Measurements from ENCODE around the gene DLG5. TPM values are rescaled to one million over a fixed set of nuclear protein-coding genes. Genes with fewer than 3 reads are reported as not detected.

Gene DLG5
- total and polyA plus RNA-seq, 4 donors = 10.0 to 70.6 (median 35.4) TPM

GRCh38 chr10:77873536-77874380, 52.8 kb downstream of the DLG5 start:
- Histone ChIP-seq H3K27me3 (ENCODE audit: control insufficient read depth in 1 of 2, insufficient read depth in 2 of 2, low read length in 1 of 2) (no peaks in the 10 kb centered on the region), H3K9me3 (ENCODE audit: control insufficient read depth, low read length) (no peaks in the 10 kb centered on the region), H3K4me1 (ENCODE audit: control insufficient read depth in 1 of 2, insufficient read depth in 2 of 2, low read length in 2 of 2) (no peaks in the 10 kb centered on the region), H3K4me3 (ENCODE audit: low read length in 2 of 2) (no peak overlapping the region), H3K27ac (ENCODE audit: low read depth in 1 of 2, low read length in 2 of 2) (no peak overlapping the region), H3K36me3 (ENCODE audit: control insufficient read depth in 1 of 2, insufficient read depth in 2 of 2, low read length in 1 of 2) (no peaks in the 10 kb centered on the region)
- ATAC-seq (ENCODE audit: low FRiP score) (no peak), DNase-seq (peak in 1 of 2 donors; percentile 51)
- intact Hi-C loops (cut with DNase I) = no loop called here
- 48 to 49% methylated on average over 15 of the region's 15 CpGs for WGBS, 2 donors

GRCh38 chr10:77872947-77873535, 53.5 kb downstream of the DLG5 start:
- no peak overlapping the region for H3K27ac ChIP-seq (ENCODE audit: low read depth in 1 of 2, low read length in 2 of 2)
- no peaks in the 10 kb centered on the region for H3K9me3 ChIP-seq (ENCODE audit: control insufficient read depth, low read length)
- WGBS, 2 donors = 79 to 84% methylated on average over 7 of the region's 7 CpGs
- H3K4me1 ChIP-seq (ENCODE audit: control insufficient read depth in 1 of 2, insufficient read depth in 2 of 2, low read length in 2 of 2) = no peaks in the 10 kb centered on the region
- ATAC-seq (ENCODE audit: low FRiP score) (no peak), DNase-seq (no peak)
- no peak overlapping the region for H3K4me3 ChIP-seq (ENCODE audit: low read length in 2 of 2)
- intact Hi-C loops (cut with DNase I) = no loop called here
- H3K36me3 ChIP-seq (ENCODE audit: control insufficient read depth in 1 of 2, insufficient read depth in 2 of 2, low read length in 1 of 2) = no peaks in the 10 kb centered on the region
- H3K27me3 ChIP-seq (ENCODE audit: control insufficient read depth in 1 of 2, insufficient read depth in 2 of 2, low read length in 1 of 2) = no peaks in the 10 kb centered on the region

- H3K4me1 ChIP-seq (ENCODE audit: control insufficient read depth in 1 of 2, insufficient read depth in 2 of 2, low read length in 2 of 2) = no peaks in the 10 kb centered on the region
Measured at GRCh38 chr10:77872151-77872946, 54.2 kb downstream of the DLG5 start.

GRCh38 chr10:77869626-77870420, 56.7 kb downstream of the DLG5 start:
- intact Hi-C loops (cut with DNase I) = no loop called here
- Histone ChIP-seq H3K4me3 (ENCODE audit: low read length in 2 of 2) (no peak overlapping the region), H3K36me3 (ENCODE audit: control insufficient read depth in 1 of 2, insufficient read depth in 2 of 2, low read length in 1 of 2) (peaks cover 0 to 3% of the 10 kb centered on the region in 2 donors), H3K27ac (ENCODE audit: low read depth in 1 of 2, low read length in 2 of 2) (no peak overlapping the region), H3K9me3 (ENCODE audit: control insufficient read depth, low read length) (no peaks in the 10 kb centered on the region), H3K4me1 (ENCODE audit: control insufficient read depth in 1 of 2, insufficient read depth in 2 of 2, low read length in 2 of 2) (no peaks in the 10 kb centered on the region), H3K27me3 (ENCODE audit: control insufficient read depth in 1 of 2, insufficient read depth in 2 of 2, low read length in 1 of 2) (no peaks in the 10 kb centered on the region)
- DNase-seq = no peak
- no peak for ATAC-seq (ENCODE audit: low FRiP score)
- WGBS, 2 donors = 77 to 84% methylated on average over 4 of the region's 4 CpGs

More at GRCh38 chr10:77872151-77872946, 54.2 kb downstream of the DLG5 start:
- H3K4me3 ChIP-seq (ENCODE audit: low read length in 2 of 2) = no peak overlapping the region
- WGBS, 2 donors = 65 to 66% methylated on average over 18 of the region's 18 CpGs
- H3K9me3 ChIP-seq (ENCODE audit: control insufficient read depth, low read length) = no peaks in the 10 kb centered on the region
- intact Hi-C loops (cut with DNase I) = no loop called here
- peak; percentile 20 for ATAC-seq (ENCODE audit: low FRiP score)
- H3K27me3 ChIP-seq (ENCODE audit: control insufficient read depth in 1 of 2, insufficient read depth in 2 of 2, low read length in 1 of 2) = no peaks in the 10 kb centered on the region
- no peaks in the 10 kb centered on the region for H3K36me3 ChIP-seq (ENCODE audit: control insufficient read depth in 1 of 2, insufficient read depth in 2 of 2, low read length in 1 of 2)
- DNase-seq = no peak
- no peak overlapping the region for H3K27ac ChIP-seq (ENCODE audit: low read depth in 1 of 2, low read length in 2 of 2)

- Histone ChIP-seq H3K36me3 (ENCODE audit: control insufficient read depth in 1 of 2, insufficient read depth in 2 of 2, low read length in 1 of 2) (peaks cover 0 to 3% of the 10 kb centered on the region in 2 donors), H3K27ac (ENCODE audit: low read depth in 1 of 2, low read length in 2 of 2) (no peak overlapping the region), H3K4me1 (ENCODE audit: control insufficient read depth in 1 of 2, insufficient read depth in 2 of 2, low read length in 2 of 2) (no peaks in the 10 kb centered on the region), H3K4me3 (ENCODE audit: low read length in 2 of 2) (no peak overlapping the region), H3K9me3 (ENCODE audit: control insufficient read depth, low read length) (no peaks in the 10 kb centered on the region), H3K27me3 (ENCODE audit: control insufficient read depth in 1 of 2, insufficient read depth in 2 of 2, low read length in 1 of 2) (no peaks in the 10 kb centered on the region)
- ATAC-seq (ENCODE audit: low FRiP score) (no peak), DNase-seq (no peak)
- WGBS, 2 donors = 77 to 82% methylated on average over 3 of the region's 3 CpGs
- intact Hi-C loops (cut with DNase I) = no loop called here
Measured at GRCh38 chr10:77868523-77868922, 58.0 kb downstream of the DLG5 start.

GRCh38 chr10:77867124-77867719, 59.3 kb downstream of the DLG5 start:
- no peak overlapping the region for H3K27ac ChIP-seq (ENCODE audit: low read depth in 1 of 2, low read length in 2 of 2)
- intact Hi-C loops (cut with DNase I) = no loop called here
- no peaks in the 10 kb centered on the region for H3K4me1 ChIP-seq (ENCODE audit: control insufficient read depth in 1 of 2, insufficient read depth in 2 of 2, low read length in 2 of 2)
- WGBS, 2 donors = 79 to 82% methylated on average over 6 of the region's 6 CpGs
- DNase-seq = no peak
- no peaks in the 10 kb centered on the region for H3K9me3 ChIP-seq (ENCODE audit: control insufficient read depth, low read length)
- no peaks in the 10 kb centered on the region for H3K27me3 ChIP-seq (ENCODE audit: control insufficient read depth in 1 of 2, insufficient read depth in 2 of 2, low read length in 1 of 2)
- H3K4me3 ChIP-seq (ENCODE audit: low read length in 2 of 2) = no peak overlapping the region
- peaks cover 0 to 3% of the 10 kb centered on the region in 2 donors for H3K36me3 ChIP-seq (ENCODE audit: control insufficient read depth in 1 of 2, insufficient read depth in 2 of 2, low read length in 1 of 2)
- ATAC-seq (ENCODE audit: low FRiP score) = no peak

GRCh38 chr10:77866598-77866997, 60.0 kb downstream of the DLG5 start:
- no peak for DNase-seq
- Histone ChIP-seq H3K4me1 (ENCODE audit: control insufficient read depth in 1 of 2, insufficient read depth in 2 of 2, low read length in 2 of 2) (no peaks in the 10 kb centered on the region), H3K4me3 (ENCODE audit: low read length in 2 of 2) (no peak overlapping the region), H3K27ac (ENCODE audit: low read depth in 1 of 2, low read length in 2 of 2) (no peak overlapping the region), H3K27me3 (ENCODE audit: control insufficient read depth in 1 of 2, insufficient read depth in 2 of 2, low read length in 1 of 2) (no peaks in the 10 kb centered on the region), H3K36me3 (ENCODE audit: control insufficient read depth in 1 of 2, insufficient read depth in 2 of 2, low read length in 1 of 2) (peaks cover 0 to 3% of the 10 kb centered on the region in 2 donors), H3K9me3 (ENCODE audit: control insufficient read depth, low read length) (no peaks in the 10 kb centered on the region)
- no peak for ATAC-seq (ENCODE audit: low FRiP score)
- 87 to 90% methylated on average over 3 of the region's 3 CpGs for WGBS, 2 donors
- intact Hi-C loops (cut with DNase I) = no loop called here
